ENCODE results near the gene TEX13C.

TEX13C gene

DNA sequence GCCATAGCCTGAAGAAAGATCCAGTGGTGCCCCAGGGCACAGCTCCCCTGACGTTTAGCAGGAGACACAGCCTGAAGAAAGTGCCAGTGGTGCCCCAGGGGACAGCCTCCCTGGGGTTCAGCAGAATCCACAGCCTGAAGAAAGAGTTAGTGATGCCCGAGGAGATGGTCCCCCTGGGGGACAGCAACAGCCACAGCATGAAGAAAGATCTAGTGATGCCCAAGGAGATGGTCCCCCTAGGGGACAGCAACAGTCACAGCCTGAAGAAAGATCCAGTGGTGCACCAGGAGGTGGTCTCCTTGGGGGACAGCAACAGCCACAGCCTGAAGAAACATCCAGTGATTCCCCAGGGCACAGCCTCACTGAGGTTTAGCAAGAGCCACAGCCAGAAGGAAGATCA is 2.8 kb downstream of the TEX13C start:
- TF ChIP-seq, protein P1, sequence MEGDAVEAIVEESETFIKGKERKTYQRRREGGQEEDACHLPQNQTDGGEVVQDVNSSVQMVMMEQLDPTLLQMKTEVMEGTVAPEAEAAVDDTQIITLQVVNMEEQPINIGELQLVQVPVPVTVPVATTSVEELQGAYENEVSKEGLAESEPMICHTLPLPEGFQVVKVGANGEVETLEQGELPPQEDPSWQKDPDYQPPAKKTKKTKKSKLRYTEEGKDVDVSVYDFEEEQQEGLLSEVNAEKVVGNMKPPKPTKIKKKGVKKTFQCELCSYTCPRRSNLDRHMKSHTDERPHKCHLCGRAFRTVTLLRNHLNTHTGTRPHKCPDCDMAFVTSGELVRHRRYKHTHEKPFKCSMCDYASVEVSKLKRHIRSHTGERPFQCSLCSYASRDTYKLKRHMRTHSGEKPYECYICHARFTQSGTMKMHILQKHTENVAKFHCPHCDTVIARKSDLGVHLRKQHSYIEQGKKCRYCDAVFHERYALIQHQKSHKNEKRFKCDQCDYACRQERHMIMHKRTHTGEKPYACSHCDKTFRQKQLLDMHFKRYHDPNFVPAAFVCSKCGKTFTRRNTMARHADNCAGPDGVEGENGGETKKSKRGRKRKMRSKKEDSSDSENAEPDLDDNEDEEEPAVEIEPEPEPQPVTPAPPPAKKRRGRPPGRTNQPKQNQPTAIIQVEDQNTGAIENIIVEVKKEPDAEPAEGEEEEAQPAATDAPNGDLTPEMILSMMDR (IDR thresholded peaks at IDR 0.05; ENCODE audit: low read depth, low read length) = no peak
- H3K27me3 ChIP-seq = no peaks in the 10 kb centered on the region
- no peaks in the 10 kb centered on the region for H3K36me3 ChIP-seq
- H3K9me3 ChIP-seq = no peaks in the 10 kb centered on the region
- H3K4me3 ChIP-seq (ENCODE audit: low read depth, low read length) = no peak overlapping the region
- H3K4me1 ChIP-seq = no peaks in the 10 kb centered on the region
- no peak for DNase-seq

DNA sequence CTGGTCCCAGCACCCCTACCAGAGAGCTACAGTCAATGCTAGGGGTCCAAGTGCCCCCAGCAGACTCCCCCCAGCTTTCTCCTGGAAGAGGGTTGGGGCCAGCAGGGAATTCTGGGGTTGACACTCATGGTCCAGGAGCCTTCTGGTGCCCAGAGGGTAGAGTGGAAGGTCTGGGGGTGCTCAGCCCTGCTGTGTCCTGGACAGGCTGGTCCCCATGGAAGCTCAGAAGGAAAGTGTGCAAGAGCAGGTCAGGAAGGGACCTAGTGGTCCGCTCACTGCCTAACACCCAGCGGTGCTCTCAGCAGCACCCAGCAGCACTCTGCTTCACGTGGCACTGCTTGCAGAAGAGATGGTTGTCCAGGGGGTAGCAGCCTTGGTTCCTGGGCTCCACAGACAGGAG is 6.9 kb downstream of the TEX13C start:
- Histone ChIP-seq H3K4me1 (no peaks in the 10 kb centered on the region), H3K27me3 (no peaks in the 10 kb centered on the region), H3K9me3 (no peaks in the 10 kb centered on the region), H3K36me3 (no peaks in the 10 kb centered on the region), H3K4me3 (ENCODE audit: low read depth, low read length) (no peak overlapping the region)
- DNase-seq = no peak
- TF ChIP-seq, protein P1 (IDR thresholded peaks at IDR 0.05; ENCODE audit: low read depth, low read length) = no peak

DNA sequence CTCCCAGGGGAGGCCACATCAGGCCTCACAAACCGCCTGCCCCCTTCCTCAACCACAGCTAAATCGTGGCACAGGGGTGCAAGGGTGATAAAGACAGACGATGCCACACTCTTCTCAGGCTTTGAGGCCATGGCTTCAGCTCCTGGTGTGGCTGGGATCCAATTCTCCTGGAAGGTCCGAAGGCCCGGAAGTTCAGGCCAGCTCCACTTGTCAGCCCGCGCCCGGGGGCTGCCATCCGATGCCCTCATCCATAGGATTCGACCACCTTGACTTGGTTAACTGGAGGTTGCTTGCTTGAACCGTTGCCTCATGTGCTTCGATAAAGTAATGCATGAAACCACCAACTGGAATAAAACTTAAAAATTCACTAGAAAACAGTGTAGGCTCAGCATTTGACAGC is 8.2 kb downstream of the TEX13C start:
- H3K4me1 ChIP-seq = no peaks in the 10 kb centered on the region
- H3K27me3 ChIP-seq = no peaks in the 10 kb centered on the region
- no peaks in the 10 kb centered on the region for H3K36me3 ChIP-seq
- no peak overlapping the region for H3K4me3 ChIP-seq (ENCODE audit: low read depth, low read length)
- DNase-seq = no peak
- H3K9me3 ChIP-seq = no peaks in the 10 kb centered on the region
- TF ChIP-seq, protein P1 (IDR thresholded peaks at IDR 0.05; ENCODE audit: low read depth, low read length) = no peak

DNA sequence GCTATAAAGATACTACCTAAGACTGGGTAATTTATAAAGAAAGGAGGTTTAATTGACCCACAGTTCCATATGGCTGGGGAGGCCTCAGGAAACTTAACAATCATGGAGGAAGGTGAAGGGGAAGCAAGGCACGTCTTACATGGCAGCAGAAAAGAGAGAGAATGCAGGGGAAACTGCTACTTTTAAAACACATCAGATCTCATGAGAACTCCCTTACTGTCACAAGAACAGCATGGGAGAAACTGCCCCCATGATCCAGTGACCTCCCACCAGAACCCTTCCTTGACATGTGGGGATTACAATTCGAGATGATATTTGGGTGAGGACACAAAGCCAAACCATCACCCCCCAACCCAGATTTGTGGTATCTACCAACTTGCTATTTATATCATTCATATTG is 13.9 kb downstream of the TEX13C start:
- H3K4me1 ChIP-seq = no peaks in the 10 kb centered on the region
- H3K36me3 ChIP-seq = no peaks in the 10 kb centered on the region
- H3K4me3 ChIP-seq (ENCODE audit: low read depth, low read length) = no peak overlapping the region
- DNase-seq = no peak
- TF ChIP-seq, protein P1 (IDR thresholded peaks at IDR 0.05; ENCODE audit: low read depth, low read length) = no peak
- no peaks in the 10 kb centered on the region for H3K9me3 ChIP-seq
- no peaks in the 10 kb centered on the region for H3K27me3 ChIP-seq

DNA sequence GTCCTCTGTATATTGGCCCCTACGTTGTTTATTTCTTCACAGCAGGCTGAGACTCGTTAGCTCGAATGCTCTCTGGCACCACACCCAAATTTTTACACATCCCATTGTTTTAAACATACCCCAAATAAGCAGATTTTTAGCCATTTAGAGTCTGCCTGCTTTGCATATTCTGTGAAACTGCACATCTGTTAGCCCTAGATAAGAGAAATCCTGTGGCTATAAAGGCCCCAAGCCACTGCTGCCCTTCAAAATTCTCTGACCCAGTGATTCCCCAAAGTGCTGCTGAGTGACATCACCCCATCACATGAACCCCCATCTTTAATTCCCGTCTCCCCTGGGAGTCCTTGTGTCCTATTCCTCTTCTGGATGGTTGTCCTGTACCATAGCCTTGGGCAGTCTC is 20.8 kb downstream of the TEX13C start:
- Histone ChIP-seq H3K9me3 (no peaks in the 10 kb centered on the region), H3K4me3 (ENCODE audit: low read depth, low read length) (no peak overlapping the region), H3K27me3 (no peaks in the 10 kb centered on the region), H3K4me1 (no peaks in the 10 kb centered on the region), H3K36me3 (no peaks in the 10 kb centered on the region)
- TF ChIP-seq, protein P1 (IDR thresholded peaks at IDR 0.05; ENCODE audit: low read depth, low read length) = no peak
- no peak for DNase-seq

DNA sequence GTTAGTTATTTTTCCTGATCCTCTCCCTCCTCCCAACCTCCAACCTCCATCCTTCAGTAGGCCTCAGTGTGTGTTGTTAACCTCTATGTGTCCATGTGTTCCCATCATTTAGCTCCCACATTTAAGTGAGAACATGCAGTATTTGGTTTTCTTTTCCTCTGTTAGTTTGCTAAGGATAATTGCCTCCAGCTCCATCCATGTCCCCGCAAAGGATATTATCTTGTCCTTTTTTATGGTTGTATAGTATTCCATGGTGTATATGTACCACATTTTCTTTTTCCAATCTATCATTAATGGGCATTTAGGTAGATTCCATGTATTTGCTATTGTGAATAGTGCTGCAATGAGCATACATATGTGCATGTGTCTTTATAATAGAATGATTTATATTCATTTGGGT is 54.5 kb downstream of the TEX13C start:
- no peak overlapping the region for H3K4me3 ChIP-seq (ENCODE audit: low read depth, low read length)
- no peaks in the 10 kb centered on the region for H3K27me3 ChIP-seq
- no peaks in the 10 kb centered on the region for H3K9me3 ChIP-seq
- TF ChIP-seq, protein P1 (IDR thresholded peaks at IDR 0.05; ENCODE audit: low read depth, low read length) = no peak
- H3K4me1 ChIP-seq = no peaks in the 10 kb centered on the region
- DNase-seq = no peak
- no peaks in the 10 kb centered on the region for H3K36me3 ChIP-seq
